ENCODE measurements around the gene CYGB.

Gene CYGB

DNA sequence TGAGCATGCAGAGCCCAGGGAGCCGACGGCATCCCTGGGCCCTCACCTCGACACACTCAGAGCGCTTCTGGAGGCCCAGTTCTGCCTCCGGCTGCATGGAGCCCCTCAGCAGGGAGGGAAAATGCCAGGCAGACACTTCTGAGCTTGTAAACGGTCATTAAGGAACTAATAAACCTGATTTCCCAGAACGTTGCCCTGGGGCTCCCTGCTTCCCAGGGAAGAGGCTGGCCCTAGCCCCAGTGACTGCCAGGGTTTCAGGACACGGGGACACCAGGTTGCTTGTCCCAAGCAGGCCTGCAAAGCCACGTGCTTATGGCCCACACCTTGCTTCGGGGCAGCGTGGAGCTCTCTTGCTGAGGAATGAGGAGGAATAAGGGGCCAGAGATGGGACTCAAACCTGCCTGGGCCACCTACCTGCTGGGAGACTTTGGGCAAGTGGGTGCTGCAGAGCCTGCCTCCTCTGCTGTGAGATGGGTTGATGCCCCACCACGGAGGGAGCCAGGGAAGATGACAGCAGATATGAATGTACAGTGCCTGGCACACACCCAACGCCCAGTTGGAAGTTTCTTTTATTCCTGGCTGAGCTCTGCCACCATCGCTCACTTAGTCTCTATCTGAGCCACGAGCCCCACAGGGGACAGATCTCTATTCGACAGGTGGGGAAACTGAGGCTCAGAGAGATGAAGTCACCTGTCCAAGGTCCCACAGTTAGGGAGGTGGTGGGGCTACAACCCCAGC lies 41.7 kb downstream of the CYGB start:
- Mint-ChIP-seq H3K27me3 (no peaks in the 10 kb centered on the region), H3K27ac (peak overlapping the region; percentile 87), H3K4me3 (peak overlapping the region; percentile 100), H3K9me3 (no peaks in the 10 kb centered on the region), H3K4me1 (peaks cover 60% of the 10 kb centered on the region), H3K36me3 (peaks cover 13% of the 10 kb centered on the region)
- ATAC-seq (ENCODE audit: low read depth) (no peak), DNase-seq (ENCODE audit: low spot score in 2 of 2) (no peak)

- H3K9me3 Mint-ChIP-seq: no peaks in the 10 kb centered on the region
- H3K27me3 Mint-ChIP-seq: no peaks in the 10 kb centered on the region
- peak overlapping the region; percentile 97 for H3K4me3 Mint-ChIP-seq
- peak overlapping the region; percentile 97 for H3K27ac Mint-ChIP-seq
- H3K36me3 Mint-ChIP-seq: peaks cover 1% of the 10 kb centered on the region
- ATAC-seq (ENCODE audit: low read depth) (peak; percentile 18), DNase-seq (ENCODE audit: low spot score in 2 of 2) (no peak)
- H3K4me1 Mint-ChIP-seq: peaks cover 68% of the 10 kb centered on the region
Observed at GRCh38 chr17:76493505-76494167, 43.9 kb downstream of the CYGB start.

DNA sequence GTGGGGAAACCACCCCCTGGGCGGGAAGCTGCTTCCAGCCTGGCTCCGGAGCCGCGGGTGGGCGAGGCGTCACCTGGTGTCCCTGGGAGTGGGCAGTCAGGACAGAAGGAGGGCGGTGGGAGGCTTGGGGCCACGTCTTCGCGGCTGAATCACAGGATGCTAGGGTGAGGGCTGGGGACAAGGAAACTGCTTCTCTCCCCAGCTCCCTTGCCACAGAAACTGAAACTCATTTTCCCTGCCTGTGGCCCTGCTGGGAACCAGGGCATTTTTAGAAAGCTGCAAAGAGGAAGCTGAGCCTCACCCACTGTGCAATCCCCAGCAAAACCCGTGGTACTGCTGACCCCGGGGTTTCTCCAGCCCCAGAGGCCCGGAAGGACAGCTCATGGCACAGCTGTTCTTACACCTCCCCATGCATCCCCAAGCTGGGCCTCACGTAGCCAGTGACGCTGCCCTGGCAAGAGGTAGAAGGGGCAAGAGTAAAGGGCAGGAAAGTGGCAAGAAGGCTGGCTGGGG lies 44.5 kb downstream of the CYGB start:
- ATAC-seq (ENCODE audit: low read depth) (peak; percentile 74), DNase-seq (ENCODE audit: low spot score in 2 of 2) (peak; percentile 51 to 58)
- Mint-ChIP-seq H3K4me1 (peaks cover 62% of the 10 kb centered on the region), H3K4me3 (peak overlapping the region; percentile 97), H3K9me3 (no peaks in the 10 kb centered on the region), H3K27me3 (no peaks in the 10 kb centered on the region), H3K27ac (peak overlapping the region; percentile 97), H3K36me3 (peaks cover 1% of the 10 kb centered on the region)

DNA sequence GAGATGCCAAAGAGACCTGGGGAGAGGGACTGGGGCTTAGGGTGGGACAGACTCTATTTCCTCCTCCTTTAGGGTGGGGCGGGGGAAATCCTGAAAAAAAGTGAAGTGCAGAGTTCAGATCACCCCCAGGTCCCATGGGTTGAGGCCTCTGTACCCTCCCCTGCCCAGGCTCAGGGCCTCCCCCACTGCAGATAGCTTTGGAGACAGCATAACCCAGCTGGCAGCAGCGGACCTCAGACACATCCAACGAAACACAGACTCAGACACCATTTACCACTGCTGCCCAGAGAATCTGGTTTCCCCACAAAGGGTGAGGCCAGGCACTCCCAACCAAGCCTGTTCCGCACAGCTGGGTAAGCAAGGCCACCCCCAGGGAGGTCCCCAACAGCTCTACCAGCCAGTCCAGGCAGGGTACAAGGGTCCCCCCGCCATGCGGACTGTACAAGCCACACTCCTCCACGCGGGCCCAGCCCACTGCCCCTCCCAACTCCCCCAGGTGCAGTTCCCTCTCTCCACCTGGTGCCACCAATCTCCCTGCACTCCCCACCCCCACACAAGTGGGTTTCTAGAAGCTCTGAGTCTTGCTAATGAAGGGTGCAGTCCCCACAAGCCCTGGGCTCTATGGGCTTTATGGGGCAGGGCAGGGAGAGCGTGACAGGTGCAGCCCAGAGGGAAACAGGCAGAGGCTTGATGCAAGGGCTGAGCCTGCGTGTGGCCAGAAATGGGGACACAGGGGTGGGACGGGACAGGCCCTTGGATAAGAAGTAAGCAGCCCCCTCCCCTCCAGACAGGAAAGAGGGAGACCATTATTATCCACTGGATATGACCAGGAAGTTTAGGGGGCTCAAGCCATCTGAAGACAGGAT lies 45.2 kb downstream of the CYGB start:
- H3K9me3 Mint-ChIP-seq: no peaks in the 10 kb centered on the region

GRCh38 chr17:76491271-76492122 lies 46.0 kb downstream of the CYGB start:
- Mint-ChIP-seq H3K4me1 (peaks cover 52% of the 10 kb centered on the region), H3K27ac (peak overlapping the region; percentile 97), H3K9me3 (no peaks in the 10 kb centered on the region), H3K4me3 (peak overlapping the region; percentile 97), H3K36me3 (peaks cover 8% of the 10 kb centered on the region), H3K27me3 (no peaks in the 10 kb centered on the region)
- no peak for ATAC-seq (ENCODE audit: low read depth)
- DNase-seq (ENCODE audit: low spot score in 2 of 2): no peak

More for the DNA sequence above, 45.2 kb downstream of the CYGB start:
- peak; percentile 45 for ATAC-seq (ENCODE audit: low read depth)
- no peak for DNase-seq (ENCODE audit: low spot score in 2 of 2)
- Mint-ChIP-seq H3K4me1 (peaks cover 57% of the 10 kb centered on the region), H3K36me3 (peaks cover 8% of the 10 kb centered on the region), H3K4me3 (peak overlapping the region; percentile 97), H3K27me3 (no peaks in the 10 kb centered on the region), H3K27ac (peak overlapping the region; percentile 97)

- peaks cover 8% of the 10 kb centered on the region for H3K36me3 Mint-ChIP-seq
- no peaks in the 10 kb centered on the region for H3K27me3 Mint-ChIP-seq
- ATAC-seq (ENCODE audit: low read depth) (no peak), DNase-seq (ENCODE audit: low spot score in 2 of 2) (no peak)
- peak overlapping the region; percentile 62 for H3K4me3 Mint-ChIP-seq
- no peaks in the 10 kb centered on the region for H3K9me3 Mint-ChIP-seq
- peaks cover 51% of the 10 kb centered on the region for H3K4me1 Mint-ChIP-seq
- peak overlapping the region; percentile 86 for H3K27ac Mint-ChIP-seq
Observed at GRCh38 chr17:76490112-76490710, 47.3 kb downstream of the CYGB start.

DNA sequence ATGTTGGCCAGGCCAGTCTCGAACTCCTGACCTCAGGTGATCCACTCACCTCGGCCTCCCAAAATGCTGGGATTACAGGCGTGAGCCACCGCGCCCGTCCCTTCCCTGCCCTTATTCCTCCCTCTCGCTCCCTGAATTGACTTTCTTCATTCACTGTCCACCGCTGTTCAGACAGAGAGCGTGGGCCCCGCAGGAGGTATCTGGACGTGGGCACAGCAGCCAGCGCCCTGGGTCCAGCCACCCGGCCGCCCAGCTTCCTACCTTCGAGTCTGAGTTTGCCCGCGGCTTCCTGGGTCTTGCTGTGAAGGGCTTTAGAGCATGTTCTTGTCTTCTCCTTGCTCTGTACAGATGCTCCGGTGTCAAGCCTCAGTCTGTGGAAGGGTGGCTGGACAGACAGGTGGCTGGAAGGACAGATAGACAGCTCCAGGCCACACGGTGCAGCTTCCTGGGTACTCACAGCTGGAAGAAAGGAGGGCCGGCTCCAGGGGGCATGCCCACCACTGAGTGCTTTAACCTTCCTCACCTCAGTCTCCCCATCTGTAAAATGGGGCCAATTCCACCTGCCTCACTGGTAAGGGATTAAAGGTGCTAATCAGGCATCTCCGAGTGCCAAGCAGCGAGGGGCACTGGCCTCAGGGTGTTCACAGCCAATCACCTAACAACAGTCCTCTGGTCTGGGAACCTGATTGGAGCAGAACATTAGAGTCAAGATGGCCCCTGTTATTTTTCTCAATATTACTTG lies 49.9 kb downstream of the CYGB start:
- DNase-seq (ENCODE audit: low spot score in 2 of 2) (no peak), ATAC-seq (ENCODE audit: low read depth) (no peak)
- Mint-ChIP-seq H3K36me3 (peaks cover 13% of the 10 kb centered on the region), H3K9me3 (no peaks in the 10 kb centered on the region), H3K4me1 (peaks cover 50% of the 10 kb centered on the region), H3K4me3 (peak overlapping the region; percentile 27), H3K27me3 (no peaks in the 10 kb centered on the region), H3K27ac (no peak overlapping the region)

DNA sequence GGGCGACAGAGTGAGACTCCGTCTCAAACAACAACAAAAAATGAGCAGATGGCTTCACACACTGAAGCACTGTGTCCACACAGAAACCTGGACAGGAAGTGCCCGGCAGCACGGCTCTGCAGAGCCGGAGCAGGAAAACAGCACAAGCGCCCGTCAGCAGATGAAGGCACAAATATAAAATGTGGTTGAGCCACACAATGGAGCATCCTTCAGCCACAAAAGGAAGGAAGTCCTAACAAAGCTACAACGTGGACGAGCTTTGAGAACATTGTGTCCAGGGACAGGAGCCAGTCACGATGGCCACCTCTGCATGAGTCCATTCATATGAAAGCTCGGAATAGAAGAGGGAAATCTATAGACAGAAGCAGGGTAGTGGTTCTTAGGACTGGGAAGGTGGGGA lies 51.9 kb downstream of the CYGB start:
- Mint-ChIP-seq H3K4me1 (peaks cover 38% of the 10 kb centered on the region), H3K27ac (peak overlapping the region; percentile 59), H3K36me3 (peaks cover 15% of the 10 kb centered on the region), H3K9me3 (no peaks in the 10 kb centered on the region), H3K27me3 (no peaks in the 10 kb centered on the region), H3K4me3 (peak overlapping the region; percentile 30)
- ATAC-seq (ENCODE audit: low read depth): no peak
- no peak for DNase-seq (ENCODE audit: low spot score in 2 of 2)

DNA sequence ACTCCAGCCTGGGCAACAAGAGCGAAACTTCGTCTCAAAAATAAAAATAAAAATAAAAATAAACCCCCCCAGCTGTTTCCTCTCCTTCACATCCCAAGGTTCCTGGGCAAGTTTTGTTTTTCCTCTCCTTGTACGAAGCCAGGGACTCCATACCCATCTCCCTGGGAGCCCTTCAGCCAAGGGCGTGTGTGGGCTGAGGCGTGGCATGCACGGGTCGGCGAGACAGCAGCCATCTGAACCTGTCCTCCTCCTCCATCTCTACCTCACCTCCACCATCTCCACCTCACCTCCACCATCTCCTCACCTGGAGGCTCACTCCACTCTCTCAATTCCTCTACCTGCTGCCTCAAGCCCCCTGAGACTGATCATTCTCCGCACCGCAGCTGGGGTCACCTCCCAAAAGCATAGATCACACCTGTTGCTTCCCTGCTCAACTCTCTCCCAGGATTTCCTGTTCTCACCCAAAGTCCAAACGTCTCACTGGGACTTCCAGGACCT lies 53.2 kb downstream of the CYGB start:
- no peaks in the 10 kb centered on the region for H3K9me3 Mint-ChIP-seq
- H3K4me1 Mint-ChIP-seq: peaks cover 39% of the 10 kb centered on the region
- H3K4me3 Mint-ChIP-seq: peak overlapping the region; percentile 66
- H3K27ac Mint-ChIP-seq: peak overlapping the region; percentile 56
- H3K36me3 Mint-ChIP-seq: peaks cover 18% of the 10 kb centered on the region
- no peak for DNase-seq (ENCODE audit: low spot score in 2 of 2)
- H3K27me3 Mint-ChIP-seq: no peaks in the 10 kb centered on the region
- no peak for ATAC-seq (ENCODE audit: low read depth)

GRCh38 chr17:76481071-76481655 lies 56.3 kb downstream of the CYGB start:
- H3K27me3 Mint-ChIP-seq: no peaks in the 10 kb centered on the region
- DNase-seq (ENCODE audit: low spot score in 2 of 2) (peak; percentile 58 to 62), ATAC-seq (ENCODE audit: low read depth) (peak; percentile 68)
- H3K27ac Mint-ChIP-seq: peak overlapping the region; percentile 95
- H3K4me3 Mint-ChIP-seq: peak overlapping the region; percentile 85
- peaks cover 20% of the 10 kb centered on the region for H3K36me3 Mint-ChIP-seq
- no peaks in the 10 kb centered on the region for H3K9me3 Mint-ChIP-seq
- peaks cover 43% of the 10 kb centered on the region for H3K4me1 Mint-ChIP-seq

GRCh38 chr17:76480632-76481031 lies 56.9 kb downstream of the CYGB start:
- DNase-seq (ENCODE audit: low spot score in 2 of 2): no peak
- ATAC-seq (ENCODE audit: low read depth): peak; percentile 14
- Mint-ChIP-seq H3K9me3 (no peaks in the 10 kb centered on the region), H3K4me1 (peaks cover 38% of the 10 kb centered on the region), H3K27ac (peak overlapping the region; percentile 95), H3K4me3 (peak overlapping the region; percentile 85), H3K27me3 (no peaks in the 10 kb centered on the region), H3K36me3 (peaks cover 22% of the 10 kb centered on the region)

DNA sequence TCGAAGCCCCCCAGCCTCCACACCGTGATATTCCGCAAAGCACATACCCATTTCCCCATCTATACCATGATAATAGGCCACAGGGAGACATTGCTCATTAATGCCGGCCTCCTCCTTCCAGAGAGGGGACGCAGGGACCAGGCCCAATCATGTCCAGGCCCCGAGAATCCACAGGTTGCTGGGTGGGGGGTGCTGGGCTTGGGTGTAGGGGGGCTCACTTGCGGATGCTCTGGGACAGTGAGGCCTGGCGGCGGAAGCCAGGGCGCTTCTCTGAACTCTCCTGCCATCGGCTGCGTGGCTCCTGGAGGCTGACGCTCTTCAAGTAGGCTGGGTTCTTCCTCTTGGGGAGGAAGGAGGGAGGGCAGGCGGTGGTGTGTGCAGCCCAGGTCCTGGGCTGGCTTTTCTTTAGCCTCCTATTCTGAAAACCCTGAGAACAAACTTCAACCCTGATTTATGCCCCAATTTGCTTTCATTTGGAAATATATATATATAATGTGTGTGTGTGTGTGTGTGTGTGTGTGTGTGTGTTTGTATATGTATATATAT lies 57.9 kb downstream of the CYGB start:
- Mint-ChIP-seq H3K27ac (no peak overlapping the region), H3K9me3 (no peaks in the 10 kb centered on the region), H3K4me1 (peaks cover 33% of the 10 kb centered on the region), H3K36me3 (peaks cover 25% of the 10 kb centered on the region), H3K4me3 (peak overlapping the region; percentile 63), H3K27me3 (no peaks in the 10 kb centered on the region)
- ATAC-seq (ENCODE audit: low read depth) (peak; percentile 8), DNase-seq (ENCODE audit: low spot score in 2 of 2) (no peak)

Data from memory B cell (primary cell).